IPS-18c (cell line): Measurements from ENCODE around the gene QRSL1.
A peak's percentile ranks its signal among the peaks of the same experiment; 100 is the strongest.
"Not testable (repeated sequence)": the region's sequence is repeated elsewhere in the genome, so short reads cannot be mapped to it uniquely, and the experiment has no call there.

Experiments
- H3K4me3 ChIP-seq: 2 replicates; pipeline ENCODE4 v1.7.0; 2013; ENCODE audit warnings: low read depth, mild to moderate bottlenecking, low read length, moderate library complexity; ENCODE audit not compliant: insufficient read depth
- H3K9me3 ChIP-seq: one replicate; pipeline ENCODE4 v1.6.1; 2013; ENCODE audit warnings: mild to moderate bottlenecking, low read length, moderate library complexity; ENCODE audit not compliant: control insufficient read depth, insufficient read depth

The QRSL1 gene, protein sequence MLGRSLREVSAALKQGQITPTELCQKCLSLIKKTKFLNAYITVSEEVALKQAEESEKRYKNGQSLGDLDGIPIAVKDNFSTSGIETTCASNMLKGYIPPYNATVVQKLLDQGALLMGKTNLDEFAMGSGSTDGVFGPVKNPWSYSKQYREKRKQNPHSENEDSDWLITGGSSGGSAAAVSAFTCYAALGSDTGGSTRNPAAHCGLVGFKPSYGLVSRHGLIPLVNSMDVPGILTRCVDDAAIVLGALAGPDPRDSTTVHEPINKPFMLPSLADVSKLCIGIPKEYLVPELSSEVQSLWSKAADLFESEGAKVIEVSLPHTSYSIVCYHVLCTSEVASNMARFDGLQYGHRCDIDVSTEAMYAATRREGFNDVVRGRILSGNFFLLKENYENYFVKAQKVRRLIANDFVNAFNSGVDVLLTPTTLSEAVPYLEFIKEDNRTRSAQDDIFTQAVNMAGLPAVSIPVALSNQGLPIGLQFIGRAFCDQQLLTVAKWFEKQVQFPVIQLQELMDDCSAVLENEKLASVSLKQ

DNA sequence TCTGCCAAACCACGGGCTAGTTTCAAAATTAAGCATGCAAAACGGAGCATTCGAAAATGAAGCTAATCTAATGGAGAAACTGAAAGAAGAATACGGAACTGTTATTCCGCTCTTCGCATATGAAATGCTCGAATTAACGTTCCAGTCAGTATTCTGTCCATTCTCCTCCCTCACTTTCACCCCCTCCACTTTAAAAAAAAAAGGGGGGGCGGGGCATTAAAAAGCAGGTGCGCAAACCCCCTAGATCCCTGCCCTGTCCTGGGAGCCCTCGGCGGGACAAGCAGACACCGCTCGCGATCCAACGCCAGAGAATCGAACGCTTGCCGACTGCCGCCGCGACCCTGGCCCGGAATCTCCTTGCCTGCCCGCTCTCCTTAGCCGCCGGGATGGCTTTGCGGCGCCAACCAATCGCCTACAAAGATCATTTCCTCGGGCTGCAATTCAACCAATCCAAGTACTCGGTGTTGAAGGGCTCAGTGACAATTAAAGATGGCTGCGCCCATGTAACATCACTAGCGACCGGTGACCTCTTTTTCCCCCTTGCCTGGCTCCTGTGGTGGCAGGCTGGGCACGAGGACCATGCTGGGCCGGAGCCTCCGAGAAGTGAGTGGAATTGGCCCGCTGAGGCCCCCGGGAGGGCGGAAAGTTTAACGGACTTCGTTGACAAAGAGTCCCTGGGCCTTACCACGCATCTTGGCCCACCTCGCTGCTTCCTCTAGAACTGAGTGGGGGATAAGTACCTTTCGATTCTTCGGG is at the start of gene QRSL1, which contains the start of gene RTN4IP1:
QRSL1 (plus strand) TSS at position 476 of the 756 bp plus-strand sequence; CDS start at position 580, 104 bp downstream.
RTN4IP1 (minus strand) TSS at position 396 of the 756 bp plus-strand sequence. CDS start 477 bp downstream, outside the sequence.
- Histone ChIP-seq H3K4me3 (peak within 1 kb of the TSS; percentile 86), H3K9me3 (no peaks in the 10 kb centered on the region)

DNA sequence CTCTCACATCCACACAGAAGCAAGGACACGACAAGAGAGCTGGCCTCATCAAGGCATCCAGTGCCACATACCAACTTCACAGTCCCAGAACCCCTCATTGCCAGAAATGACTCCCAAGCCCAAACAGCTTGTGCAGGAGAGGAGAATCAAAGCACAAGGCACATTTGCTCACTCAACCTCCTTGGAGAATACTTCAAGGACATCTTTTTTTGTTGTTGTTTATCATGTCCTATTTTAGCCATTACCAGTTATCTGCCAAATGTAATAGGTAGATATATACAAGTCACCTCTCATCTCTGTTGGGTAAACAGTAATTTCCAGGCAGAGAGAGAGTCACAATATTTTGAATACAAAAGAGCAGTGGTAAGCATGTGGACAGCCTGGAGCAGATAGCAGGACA is 47.9 kb upstream of the QRSL1 start:
- H3K9me3 ChIP-seq: no peaks in the 10 kb centered on the region
- H3K4me3 ChIP-seq: no peak overlapping the region

DNA sequence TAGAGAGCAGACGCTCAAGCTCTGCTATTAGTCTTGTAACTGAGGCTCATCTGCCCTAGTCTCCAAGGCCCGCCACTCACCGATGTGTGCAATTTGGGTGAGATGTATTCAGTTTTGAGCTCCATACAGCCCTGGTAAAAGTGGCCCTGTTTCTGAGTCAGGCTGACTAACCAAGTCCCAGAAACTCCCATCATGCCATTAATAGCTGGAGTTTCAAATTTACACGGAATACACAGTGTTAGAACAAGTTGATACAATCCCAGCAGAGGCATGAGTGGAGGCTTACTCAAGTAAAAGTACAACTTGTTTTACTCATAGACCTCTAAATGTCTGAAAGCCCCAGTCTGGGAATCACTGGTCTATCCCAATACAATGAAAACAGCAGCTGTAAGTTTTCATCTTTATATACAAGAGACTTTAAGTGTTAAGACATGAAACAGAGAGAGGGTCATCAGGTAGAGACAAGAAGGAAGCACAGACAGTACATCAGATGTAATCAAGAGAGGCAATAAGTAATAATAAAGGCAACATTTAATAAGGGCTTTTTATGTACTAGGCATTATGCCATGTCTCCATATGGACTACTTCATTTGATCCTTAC is 42.5 kb upstream of the QRSL1 start:
- Histone ChIP-seq H3K4me3 (no peak overlapping the region), H3K9me3 (no peaks in the 10 kb centered on the region)

DNA sequence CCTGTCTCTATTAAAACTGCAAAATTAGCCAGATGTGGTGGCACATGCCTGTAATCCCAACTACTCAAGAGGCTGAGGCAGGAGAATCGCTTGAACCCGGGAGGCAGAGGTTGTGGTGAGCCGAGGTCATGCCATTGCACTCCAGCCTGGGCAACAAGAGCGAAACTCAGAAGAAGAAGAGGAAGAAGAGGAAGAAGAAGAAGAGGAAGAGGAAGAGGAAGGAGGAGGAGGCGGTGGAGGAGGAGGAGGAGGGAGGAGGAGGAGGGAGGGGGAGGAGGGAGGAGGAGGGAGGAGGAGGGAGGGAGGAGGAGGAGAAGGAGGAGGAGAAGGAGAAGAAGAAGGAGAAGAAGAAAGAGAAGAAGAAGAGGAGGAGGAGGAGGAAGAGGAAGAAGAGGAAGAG is 40.4 kb upstream of the QRSL1 start:
- not testable (repeated sequence) for H3K9me3 ChIP-seq, H3K4me3 ChIP-seq

DNA sequence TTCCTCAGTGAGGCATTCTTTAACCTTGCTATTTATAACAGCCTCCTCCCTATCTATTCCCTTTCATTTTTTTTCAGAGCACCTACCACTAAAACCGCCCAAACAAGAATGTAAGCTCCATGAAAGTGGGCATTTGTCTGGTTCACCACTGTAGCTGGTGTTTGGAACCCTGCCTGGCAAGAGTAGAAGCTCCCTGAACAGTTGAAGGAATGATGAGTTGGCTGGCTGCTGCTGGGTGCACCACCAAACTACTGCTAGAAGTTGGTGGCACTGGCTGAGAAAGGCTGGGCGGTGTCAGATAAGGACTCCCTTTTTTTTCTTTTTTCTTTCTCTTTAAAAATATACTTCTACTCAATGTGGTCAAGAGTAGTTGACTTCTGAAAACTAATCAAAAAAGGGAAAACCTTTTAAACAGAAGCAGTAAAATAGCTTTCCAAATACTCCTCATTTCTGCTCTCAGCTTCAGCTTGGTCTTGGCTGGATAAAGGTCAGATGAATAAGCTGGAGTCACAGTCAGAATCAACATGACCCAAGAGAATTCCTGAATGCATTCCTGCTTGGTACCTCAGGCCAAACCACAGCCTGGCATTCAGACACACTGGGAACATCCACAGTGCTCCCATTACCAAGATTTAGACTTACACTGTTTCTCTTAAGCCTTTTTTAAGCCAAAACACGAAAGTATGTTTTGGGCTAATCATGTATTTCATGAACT is 38.1 kb upstream of the QRSL1 start:
- Histone ChIP-seq H3K9me3 (no peaks in the 10 kb centered on the region), H3K4me3 (no peak overlapping the region)

DNA sequence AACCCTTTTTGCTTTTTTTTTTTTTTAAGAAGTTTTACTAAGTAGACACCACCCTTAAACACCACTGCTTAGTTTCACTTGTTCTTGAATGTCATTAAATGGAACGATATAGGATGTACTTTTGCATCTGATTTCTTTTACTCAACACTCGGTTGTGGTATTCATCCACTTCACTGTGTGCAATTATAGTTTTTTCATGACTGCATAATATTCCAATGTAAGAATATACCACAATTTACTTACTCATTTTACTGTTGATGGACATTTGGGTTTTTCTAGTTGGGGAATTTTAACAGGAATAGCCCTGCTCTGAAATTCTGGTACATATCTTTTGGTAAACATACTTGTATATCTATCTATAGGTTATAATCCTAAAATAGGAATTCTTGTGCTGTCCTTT is 29.9 kb upstream of the QRSL1 start:
- H3K9me3 ChIP-seq: no peaks in the 10 kb centered on the region
- no peak overlapping the region for H3K4me3 ChIP-seq

DNA sequence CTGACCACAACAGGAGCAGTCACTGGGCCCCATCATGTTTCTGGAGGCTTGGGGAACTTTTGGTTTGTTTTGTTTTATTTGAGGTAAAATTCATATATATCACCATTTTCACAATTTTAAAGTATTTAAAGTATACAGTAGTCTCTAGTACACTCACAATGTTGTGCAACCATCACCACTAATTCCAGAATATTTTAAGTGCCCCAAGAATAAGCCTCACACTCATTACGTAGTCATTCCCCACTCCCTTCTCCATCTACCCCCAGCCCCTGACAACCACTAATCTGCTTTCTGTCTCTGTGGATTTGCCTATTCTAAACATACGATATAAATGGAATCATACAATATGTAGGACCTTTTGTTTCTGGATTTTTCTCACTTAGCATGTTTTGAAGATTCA is 29.0 kb upstream of the QRSL1 start:
- Histone ChIP-seq H3K4me3 (no peak overlapping the region), H3K9me3 (no peaks in the 10 kb centered on the region)

DNA sequence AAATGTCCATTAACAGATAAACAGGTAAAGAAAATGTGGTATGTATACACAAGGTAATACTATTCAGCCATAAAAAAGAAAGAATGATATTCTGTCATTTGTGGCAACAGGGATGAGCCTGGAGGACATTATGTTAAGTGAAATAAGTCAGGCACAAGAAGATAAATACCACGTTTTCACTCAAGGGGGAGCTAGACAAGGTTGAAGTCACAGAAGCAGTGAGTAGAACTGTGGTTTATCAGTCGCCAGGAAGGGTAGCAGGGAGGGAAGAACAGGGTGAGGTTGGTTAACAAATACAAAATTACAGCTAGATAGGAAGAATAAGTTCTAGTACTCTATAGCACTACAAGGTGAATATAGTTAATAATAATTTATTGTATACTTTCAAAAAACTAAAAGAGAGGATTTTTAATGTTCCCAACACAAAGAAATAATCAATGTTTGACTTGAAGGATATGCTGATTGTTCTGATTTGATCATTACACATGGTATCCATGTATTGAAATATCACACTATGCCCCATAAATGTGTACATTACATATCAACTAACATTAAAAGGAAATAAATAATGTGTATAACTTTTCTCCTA is 21.2 kb upstream of the QRSL1 start:
- H3K4me3 ChIP-seq: no peak overlapping the region
- no peaks in the 10 kb centered on the region for H3K9me3 ChIP-seq

DNA sequence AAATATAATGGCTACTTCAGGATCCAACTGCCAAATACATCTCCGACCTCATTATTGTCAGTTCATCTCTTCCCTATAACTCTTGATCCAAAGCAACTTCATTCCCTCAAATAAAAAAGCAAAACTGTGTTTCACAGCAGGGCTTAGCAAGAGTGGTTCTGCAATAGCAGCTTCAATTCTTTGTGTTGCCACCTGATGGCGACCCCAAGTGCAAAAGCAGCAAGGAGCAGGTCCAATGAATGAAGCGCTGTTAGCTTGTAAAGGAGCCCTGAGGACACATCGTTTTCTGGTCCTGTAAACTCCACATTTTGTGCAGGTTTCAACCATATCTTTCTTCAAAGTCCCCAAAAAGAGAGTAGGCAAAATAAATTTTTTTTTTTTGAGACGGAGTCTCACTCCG is 19.7 kb upstream of the QRSL1 start:
- Histone ChIP-seq H3K9me3 (no peaks in the 10 kb centered on the region), H3K4me3 (no peak overlapping the region)

DNA sequence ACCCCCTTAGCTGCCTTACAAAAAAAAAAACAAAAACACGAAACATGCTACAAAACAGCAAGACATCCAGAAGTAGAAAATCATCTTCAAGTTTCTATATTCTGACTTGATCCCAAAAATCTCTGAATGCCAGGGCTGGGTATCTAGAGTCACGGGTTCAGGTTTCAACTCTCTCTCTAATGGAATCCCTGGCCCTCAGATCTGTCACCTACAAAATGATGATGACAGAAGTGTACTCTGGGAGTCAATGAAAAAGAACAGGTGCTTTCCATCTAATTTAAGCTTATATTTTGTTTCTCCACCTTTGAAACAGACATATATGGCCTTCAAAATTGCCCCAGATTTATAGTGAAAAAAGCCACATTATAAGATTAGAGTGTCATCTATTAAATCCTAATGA is 18.3 kb upstream of the QRSL1 start:
- Histone ChIP-seq H3K9me3 (no peaks in the 10 kb centered on the region), H3K4me3 (no peak overlapping the region)

DNA sequence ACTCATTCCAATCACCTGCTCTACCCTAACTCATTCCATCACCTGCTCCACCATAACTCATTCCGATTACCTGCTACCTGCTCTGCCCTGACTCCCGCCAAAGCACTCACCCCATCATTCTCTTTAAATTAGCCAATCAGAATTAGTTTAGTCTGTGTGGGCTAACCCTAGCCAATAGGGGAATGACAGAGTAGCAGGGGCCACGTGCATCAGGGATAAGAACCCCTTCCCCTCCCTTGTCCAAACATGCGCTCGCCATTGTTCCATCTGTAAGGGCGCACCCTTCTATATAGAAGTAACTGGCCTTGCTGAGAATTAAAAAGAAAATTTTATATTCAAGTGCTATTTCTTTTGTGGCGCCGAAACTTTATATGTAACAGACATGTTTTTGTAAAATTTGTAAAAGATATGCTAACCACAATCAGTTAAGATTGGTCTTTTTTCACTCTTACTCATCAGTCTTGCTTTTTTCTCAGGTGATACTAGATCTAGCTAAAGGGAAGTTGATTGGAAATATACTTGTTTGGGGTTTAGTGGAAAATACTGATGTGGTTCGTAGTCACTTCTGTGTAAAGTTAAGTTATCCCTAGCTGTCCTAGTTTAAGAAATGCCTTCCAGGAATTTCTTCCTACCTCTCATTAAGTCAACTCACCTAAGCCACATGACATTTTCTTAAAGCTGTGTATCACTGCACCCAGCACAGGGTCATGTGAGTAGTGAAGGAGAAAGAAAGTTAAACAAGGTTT is 16.5 kb upstream of the QRSL1 start:
- H3K4me3 ChIP-seq: no peak overlapping the region
- H3K9me3 ChIP-seq: no peaks in the 10 kb centered on the region

DNA sequence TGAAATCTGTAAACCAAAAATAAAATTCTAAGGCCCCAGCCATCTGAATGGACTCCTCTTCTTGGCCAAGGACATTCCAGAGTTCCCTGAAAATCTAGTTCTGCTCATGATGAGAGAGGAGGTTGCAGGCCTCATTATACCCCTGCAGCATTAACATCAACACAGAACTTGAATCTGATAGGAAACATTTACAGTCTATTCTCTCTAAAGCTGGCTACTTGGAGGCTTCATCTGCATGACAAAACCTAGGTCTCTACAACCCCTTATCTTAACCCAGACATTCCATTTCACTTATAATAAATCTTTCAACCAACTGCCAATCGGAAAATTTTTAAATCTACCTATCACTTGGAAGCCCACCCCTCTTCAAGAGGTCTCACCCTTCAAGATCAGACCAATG is 15.8 kb upstream of the QRSL1 start:
- no peak overlapping the region for H3K4me3 ChIP-seq
- no peaks in the 10 kb centered on the region for H3K9me3 ChIP-seq

DNA sequence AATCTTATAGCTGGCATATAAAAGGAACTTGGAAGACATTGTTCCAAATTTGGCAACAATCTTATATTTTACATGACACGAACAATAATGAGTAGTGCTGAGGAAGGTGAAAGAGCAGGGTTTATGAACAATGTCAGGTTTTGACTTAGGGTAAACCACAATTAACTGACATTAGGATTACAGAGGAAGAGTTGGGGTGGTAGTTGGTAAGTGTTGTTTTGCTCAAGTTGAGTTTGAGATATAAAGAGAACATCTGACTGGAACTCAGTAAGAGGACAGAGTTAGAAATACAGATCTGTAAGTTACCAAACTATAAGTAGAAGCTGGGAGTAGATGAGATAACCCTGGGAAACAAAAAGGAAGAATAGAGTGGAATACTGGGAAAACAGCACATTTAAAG is 15.2 kb upstream of the QRSL1 start:
- Histone ChIP-seq H3K4me3 (no peak overlapping the region), H3K9me3 (no peaks in the 10 kb centered on the region)

DNA sequence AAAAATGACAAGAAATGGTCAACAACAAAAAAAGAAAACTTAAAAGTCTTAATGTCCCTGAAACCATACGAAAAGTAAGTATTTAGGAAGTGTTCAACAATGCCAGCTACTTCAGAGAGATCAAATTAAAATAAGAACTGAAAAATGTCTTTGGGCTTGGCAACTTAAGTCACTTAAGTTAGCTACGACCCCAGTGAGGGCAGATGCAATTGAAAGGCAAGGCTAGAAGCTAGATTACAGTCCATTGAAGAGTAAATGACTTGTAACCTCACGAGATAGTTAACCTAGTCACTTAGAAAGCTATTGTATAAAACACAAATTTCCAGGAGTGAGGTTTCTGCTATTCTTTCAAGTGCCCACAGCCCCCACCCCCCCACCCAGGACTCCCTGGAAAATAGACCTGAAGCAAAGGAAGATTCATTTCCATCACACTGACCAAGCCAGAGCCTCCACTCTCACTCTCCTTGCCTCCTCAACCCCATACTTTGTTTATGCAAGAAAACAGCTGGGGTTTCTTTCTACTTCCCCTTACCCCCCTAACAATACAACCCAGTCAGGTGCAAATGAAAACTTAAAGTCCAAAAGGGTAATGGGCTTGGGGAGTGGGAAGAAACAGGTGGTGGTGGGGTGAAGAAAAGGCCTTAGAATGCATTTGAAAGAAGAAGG is 14.7 kb upstream of the QRSL1 start:
- Histone ChIP-seq H3K4me3 (no peak overlapping the region), H3K9me3 (no peaks in the 10 kb centered on the region)

DNA sequence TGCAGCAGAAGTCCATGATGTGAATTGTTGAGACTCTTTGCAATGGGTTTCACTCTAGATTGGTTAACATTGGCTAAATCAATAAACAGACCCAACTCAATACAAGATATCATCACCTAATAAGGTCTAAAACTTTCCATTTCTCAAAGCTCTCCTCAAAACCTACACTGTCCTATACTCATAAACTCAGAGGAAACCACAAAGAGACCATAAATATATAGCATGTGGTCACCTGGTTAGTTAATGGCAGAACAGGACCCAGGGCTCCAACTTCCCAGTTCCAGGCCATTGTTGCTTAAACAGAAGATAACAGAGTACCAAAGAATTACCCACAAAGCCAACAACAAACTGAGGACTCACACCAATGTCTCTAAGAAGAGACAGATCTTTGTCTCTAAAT is 12.1 kb upstream of the QRSL1 start:
- Histone ChIP-seq H3K9me3 (no peaks in the 10 kb centered on the region), H3K4me3 (no peak overlapping the region)

DNA sequence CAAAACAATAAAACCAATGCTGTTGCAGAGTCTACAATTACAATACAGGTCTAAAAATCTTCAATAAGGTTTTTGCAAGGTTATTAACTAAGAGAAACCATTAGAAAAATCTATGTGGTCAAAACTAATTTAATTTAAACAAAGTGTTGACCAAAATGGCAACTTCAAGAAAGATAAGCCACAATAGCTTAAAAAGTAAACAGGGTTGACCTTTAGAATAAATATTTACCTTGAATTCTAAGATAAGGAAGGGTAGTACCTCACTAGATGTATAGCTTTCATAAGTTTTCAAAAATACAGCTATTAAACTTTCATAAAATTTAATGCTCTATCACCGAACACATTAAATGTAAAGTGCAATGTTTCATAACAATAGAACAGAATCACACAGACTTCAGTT is 11.5 kb upstream of the QRSL1 start:
- no peak overlapping the region for H3K4me3 ChIP-seq
- H3K9me3 ChIP-seq: no peaks in the 10 kb centered on the region
